ENCODE measurements around the gene DYSF.

GRCh38 chr2:71419145-71419544, 34.2 kb upstream of the DYSF start:
- TF ChIP-seq CTCF (IDR thresholded peaks at IDR 0.05): no peak
- no peak for TF ChIP-seq EP300 (IDR thresholded peaks at IDR 0.05)
- no peak for TF ChIP-seq POLR2A (IDR thresholded peaks at IDR 0.05)
